HepG2 (cell line): ENCODE results near the gene MAPK11. TPM values are rescaled to one million over a fixed set of nuclear protein-coding genes. Genes with fewer than 3 reads are reported as not detected.

Source experiments
- DRAP1 ChIP-seq: IDR thresholded peaks from 2 replicates; pipeline ENCODE4 v1.6.1; 2016; ENCODE audit warnings: missing genetic modification reagents, missing compliant biosample characterization
- DZIP1 ChIP-seq: sonication (generic); formaldehyde crosslinking; IDR thresholded peaks from 2 replicates; pipeline ENCODE4 v1.5.0; 2020; ENCODE audit warnings: mild to moderate bottlenecking, missing genetic modification reagents
- GATAD2A ChIP-seq: IDR thresholded peaks from 2 replicates; pipeline ENCODE4 v1.6.1; 2016
- KDM1A ChIP-seq: IDR thresholded peaks from 2 replicates; pipeline ENCODE4 v1.6.1; 2016; ENCODE audit warnings: missing compliant biosample characterization
- KMT2B ChIP-seq: IDR thresholded peaks from 2 replicates; pipeline ENCODE4 v1.6.1; 2016; ENCODE audit warnings: missing genetic modification reagents, missing compliant biosample characterization
- MAFK ChIP-seq, 2 experiments: IDR thresholded peaks in 1 of 2; conservative IDR thresholded peaks in 1 of 2; 2 replicates each; pipeline ENCODE4 v1.6.1; 2011; ENCODE audit warnings: improper control_type of control experiment in 2 of 2, low read length in 2 of 2
- MED13 ChIP-seq: sonication (generic); formaldehyde crosslinking; IDR thresholded peaks from 2 replicates; pipeline ENCODE4 v1.5.0; 2020; ENCODE audit warnings: missing genetic modification reagents
- MED8 ChIP-seq: sonication (generic); formaldehyde crosslinking; IDR thresholded peaks from 2 replicates; pipeline ENCODE4 v1.8.1; 2023; ENCODE audit warnings: mild to moderate bottlenecking, missing genetic modification reagents; ENCODE audit not compliant: insufficient replicate concordance
- POGZ ChIP-seq: sonication (generic); formaldehyde crosslinking; IDR thresholded peaks from 2 replicates; pipeline ENCODE4 v1.4.0; 2020; ENCODE audit warnings: mild to moderate bottlenecking, missing genetic modification reagents
- SNAPC4 ChIP-seq: sonication (generic); formaldehyde crosslinking; IDR thresholded peaks from 2 replicates; pipeline ENCODE4 v1.4.0; 2020; ENCODE audit warnings: mild to moderate bottlenecking, missing genetic modification reagents
- SP5 ChIP-seq: IDR thresholded peaks from 2 replicates; pipeline ENCODE4 v1.6.1; 2016; ENCODE audit warnings: low read depth, borderline replicate concordance
- TEF ChIP-seq: sonication (generic); formaldehyde crosslinking; IDR thresholded peaks from 2 replicates; pipeline ENCODE4 v1.5.0; 2020; ENCODE audit warnings: missing genetic modification reagents
- ZFX ChIP-seq: sonication (generic); formaldehyde crosslinking; IDR thresholded peaks from 2 replicates; pipeline ENCODE4 v1.4.0; 2020; ENCODE audit warnings: mild to moderate bottlenecking, low read depth, missing genetic modification reagents, moderate library complexity
- ZNF232 ChIP-seq: sonication (generic); formaldehyde crosslinking; IDR thresholded peaks from 2 replicates; pipeline ENCODE4 v1.4.0; 2020; ENCODE audit warnings: missing genetic modification reagents, borderline replicate concordance
- ZNF256 ChIP-seq: sonication (generic); formaldehyde crosslinking; conservative IDR thresholded peaks from 2 replicates; pipeline ENCODE4 v1.4.0; 2020; ENCODE audit warnings: missing genetic modification reagents
- ZNF569 ChIP-seq: sonication (generic); formaldehyde crosslinking; IDR thresholded peaks from 2 replicates; pipeline ENCODE4 v1.5.0; 2020; ENCODE audit warnings: mild to moderate bottlenecking, missing genetic modification reagents, moderate library complexity, borderline replicate concordance
- polyA plus RNA-seq, 8 experiments: library from polyadenylated mRNA; depleted of rRNA in 3 of 8; stranded (reverse) in 7 of 8; unstranded in 1 of 8; fragments of >200 nt; fragmentation: Illumina TruSeq in 4 of 8; extraction: Trizol in 4 of 8; gene quantifications; 2 replicates each; pipeline versions ENCODE4 v1.2.1 to v1.2.3, GENCODE V29; 2011 to 2016; ENCODE audit warnings: low read depth in 4 of 8, missing spikeins in 1 of 8, mixed read lengths in 1 of 8; ENCODE audit not compliant: insufficient read depth in 1 of 8
- total RNA-seq, 5 experiments: library from RNA; depleted of rRNA; stranded (reverse); fragments of >200 nt; fragmentation: Illumina TruSeq; extraction: Trizol; gene quantifications; 2 replicates each; pipeline ENCODE4 v1.2.3, GENCODE V29; 2016; ENCODE audit warnings: low read depth in 1 of 5
- TF ChIP-seq, protein P1 (sequence below): sonication (generic); formaldehyde crosslinking; IDR thresholded peaks from 2 replicates; pipeline ENCODE4 v1.5.1; 2020; ENCODE audit warnings: missing genetic modification reagents, mild to moderate bottlenecking, borderline replicate concordance

Gene MAPK11
- total and polyA plus RNA-seq, 2 of the 13 experiments (the other 11 are each of a cell fraction or from before 2014, with no cell fraction given): 0.15 to 0.17 TPM

DNA sequence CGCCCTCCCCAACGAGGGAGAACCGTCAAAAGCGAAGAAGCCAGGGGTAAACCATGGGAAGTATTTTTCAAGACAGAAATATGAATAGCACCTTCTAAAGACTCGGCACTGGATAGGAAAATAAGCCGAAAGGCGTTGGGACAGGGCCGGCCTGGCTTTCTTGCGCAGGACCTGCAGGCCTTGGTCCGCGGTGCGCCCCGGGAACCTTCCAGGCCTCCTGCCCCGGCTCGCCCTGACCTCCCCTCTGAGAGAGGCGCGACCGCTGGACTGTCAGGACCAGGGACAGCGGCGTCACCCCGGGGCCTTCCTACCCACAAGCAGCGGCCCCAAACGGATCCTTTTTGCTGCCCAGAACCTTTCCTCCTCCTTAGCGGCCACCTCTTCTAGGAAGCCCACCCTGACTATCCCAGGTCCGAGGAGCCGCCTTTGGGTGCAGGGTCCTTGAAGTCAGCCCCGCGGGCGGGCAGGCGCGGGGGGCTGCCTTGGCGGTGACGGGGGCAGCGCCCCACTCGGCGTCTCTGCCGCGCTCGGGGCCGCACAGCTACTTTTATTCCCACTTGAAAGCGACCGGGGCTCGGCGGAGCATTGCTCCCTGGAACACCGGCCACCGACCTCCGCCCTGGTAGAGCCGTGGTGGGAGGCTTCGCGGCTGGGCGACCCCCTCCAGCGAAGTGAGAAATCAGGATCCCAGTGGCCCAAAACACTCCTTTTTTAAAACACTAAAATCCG is 650 bp upstream of the MAPK11 start (continued):
- no peak; the same call in 1 of the 2 replicates for TF ChIP-seq DZIP1
- TF ChIP-seq ZFX (CRISPR knock-in tag): peak; percentile 57; the same call in 1 of the 2 replicates
- TF ChIP-seq, protein P1, sequence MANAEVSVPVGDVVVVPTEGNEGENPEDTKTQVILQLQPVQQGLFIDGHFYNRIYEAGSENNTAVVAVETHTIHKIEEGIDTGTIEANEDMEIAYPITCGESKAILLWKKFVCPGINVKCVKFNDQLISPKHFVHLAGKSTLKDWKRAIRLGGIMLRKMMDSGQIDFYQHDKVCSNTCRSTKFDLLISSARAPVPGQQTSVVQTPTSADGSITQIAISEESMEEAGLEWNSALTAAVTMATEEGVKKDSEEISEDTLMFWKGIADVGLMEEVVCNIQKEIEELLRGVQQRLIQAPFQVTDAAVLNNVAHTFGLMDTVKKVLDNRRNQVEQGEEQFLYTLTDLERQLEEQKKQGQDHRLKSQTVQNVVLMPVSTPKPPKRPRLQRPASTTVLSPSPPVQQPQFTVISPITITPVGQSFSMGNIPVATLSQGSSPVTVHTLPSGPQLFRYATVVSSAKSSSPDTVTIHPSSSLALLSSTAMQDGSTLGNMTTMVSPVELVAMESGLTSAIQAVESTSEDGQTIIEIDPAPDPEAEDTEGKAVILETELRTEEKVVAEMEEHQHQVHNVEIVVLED (CRISPR knock-in tag): no peak
- TF ChIP-seq KDM1A (CRISPR knock-in tag): no peak
- 0 out of 2 replicates have a peak, but pooled peaks have one; percentile 63 for TF ChIP-seq MED13 (CRISPR knock-in tag)
- 0 out of 2 replicates have a peak, but pooled peaks have one; percentile 51 for TF ChIP-seq SNAPC4 (CRISPR knock-in tag)
- no peak for TF ChIP-seq MED8 (CRISPR knock-in tag)
- no peak for TF ChIP-seq SP5
- TF ChIP-seq ZNF569 (CRISPR knock-in tag): no peak
- no peak for TF ChIP-seq MAFK (conservative IDR thresholded peaks at IDR 0.05 in 1 of 2, IDR thresholded peaks at IDR 0.05 in 1 of 2; ENCODE audit: low read length in 2 of 2)
- TF ChIP-seq ZNF232 (CRISPR knock-in tag): peak; percentile 94
- peak; percentile 62; the same call in 1 of the 2 replicates for TF ChIP-seq ZNF256
- TF ChIP-seq TEF (CRISPR knock-in tag): peak; percentile 74; the same call in 1 of the 2 replicates
- no peak for TF ChIP-seq POGZ (CRISPR knock-in tag)
- TF ChIP-seq GATAD2A (CRISPR knock-in tag): no peak
- no peak for TF ChIP-seq DRAP1 (CRISPR knock-in tag)
- TF ChIP-seq KMT2B (CRISPR knock-in tag): peak; percentile 68
